Left ventricle myocardium inferior (tissue), 1 donor: Measurements from ENCODE around the gene C15orf40. TPM values are rescaled to one million over a fixed set of nuclear protein-coding genes. Genes with fewer than 3 reads are reported as not detected.
"Not testable (repeated sequence)": the region's sequence is repeated elsewhere in the genome, so short reads cannot be mapped to it uniquely, and the experiment has no call there.

Experiments used
- DNase-seq: peaks from one replicate; pipeline ENCODE4 v3.0.0-alpha.2; 2020
- H3K27ac ChIP-seq: fragments of 200-600 bp; replicated peaks from 2 replicates; pipeline ENCODE4 v1.8.0; 2021
- H3K27me3 ChIP-seq: fragments of 200-600 bp; 2 replicates; pipeline ENCODE4 v1.8.0; 2021; ENCODE audit warnings: low read depth
- H3K36me3 ChIP-seq: fragments of 200-600 bp; 2 replicates; pipeline ENCODE4 v1.8.0; 2021
- H3K4me1 ChIP-seq: fragments of 200-600 bp; 2 replicates; pipeline ENCODE4 v1.8.0; 2021
- H3K4me3 ChIP-seq: fragments of 200-600 bp; 2 replicates; pipeline ENCODE4 v1.8.0; 2021; ENCODE audit warnings: mild to moderate bottlenecking, moderate library complexity
- H3K9me3 ChIP-seq: fragments of 200-600 bp; replicated peaks from 2 replicates; pipeline ENCODE4 v1.8.0; 2021
- intact Hi-C: fragments of 100-400 bp; cut with micrococcal nuclease; formaldehyde crosslinking; loops from one replicate; pipeline ENCODE4 v1.11.0; 2022
- total RNA-seq: library from RNA; stranded (reverse); fragmentation: NEBNext Ultra II Directional; extraction: Animal tissue kit (Norgen Biotek cat#: 25700); gene quantifications from one replicate; pipeline ENCODE4 v1.2.1, GENCODE V29; 2021
- TF ChIP-seq, protein P1 (sequence below): fragments of 200-600 bp; IDR thresholded peaks from 2 replicates; pipeline ENCODE4 v1.8.0; 2021; ENCODE audit warnings: antibody characterized with exemption, mild to moderate bottlenecking, borderline replicate concordance
- donor health status: DM: no; HTN: yes; CAD: no; lungs with severe emphysema.

C15orf40 gene
- total RNA-seq, 1 donor from 2014 or later = 10.4 TPM

DNA sequence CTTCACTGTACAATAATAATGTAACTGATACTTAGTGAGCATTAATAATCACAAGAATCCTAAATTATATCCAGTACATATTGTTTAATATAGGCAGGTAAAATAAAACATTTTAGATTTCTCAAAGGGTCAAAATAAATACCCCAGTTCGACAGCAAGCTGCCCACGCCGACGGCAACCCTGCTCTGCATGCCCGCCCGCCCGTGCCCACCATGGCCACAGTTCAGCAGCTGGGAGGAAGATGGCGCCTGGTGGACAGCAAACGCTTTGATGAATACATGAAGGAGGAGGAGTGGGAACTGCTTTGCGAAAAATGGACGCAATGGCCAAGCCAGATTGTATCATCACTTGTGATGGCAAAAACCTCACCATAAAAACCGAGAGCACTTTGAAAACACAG lies 32.7 kb upstream of the C15orf40 start:
- Histone ChIP-seq H3K4me3 (no peak overlapping the region), H3K4me1 (peaks cover 25% of the 10 kb centered on the region), H3K27me3 (no peaks in the 10 kb centered on the region), H3K9me3 (no peaks in the 10 kb centered on the region), H3K27ac (no peak overlapping the region), H3K36me3 (peaks cover 66% of the 10 kb centered on the region)
- no peak for DNase-seq
- TF ChIP-seq, protein P1, sequence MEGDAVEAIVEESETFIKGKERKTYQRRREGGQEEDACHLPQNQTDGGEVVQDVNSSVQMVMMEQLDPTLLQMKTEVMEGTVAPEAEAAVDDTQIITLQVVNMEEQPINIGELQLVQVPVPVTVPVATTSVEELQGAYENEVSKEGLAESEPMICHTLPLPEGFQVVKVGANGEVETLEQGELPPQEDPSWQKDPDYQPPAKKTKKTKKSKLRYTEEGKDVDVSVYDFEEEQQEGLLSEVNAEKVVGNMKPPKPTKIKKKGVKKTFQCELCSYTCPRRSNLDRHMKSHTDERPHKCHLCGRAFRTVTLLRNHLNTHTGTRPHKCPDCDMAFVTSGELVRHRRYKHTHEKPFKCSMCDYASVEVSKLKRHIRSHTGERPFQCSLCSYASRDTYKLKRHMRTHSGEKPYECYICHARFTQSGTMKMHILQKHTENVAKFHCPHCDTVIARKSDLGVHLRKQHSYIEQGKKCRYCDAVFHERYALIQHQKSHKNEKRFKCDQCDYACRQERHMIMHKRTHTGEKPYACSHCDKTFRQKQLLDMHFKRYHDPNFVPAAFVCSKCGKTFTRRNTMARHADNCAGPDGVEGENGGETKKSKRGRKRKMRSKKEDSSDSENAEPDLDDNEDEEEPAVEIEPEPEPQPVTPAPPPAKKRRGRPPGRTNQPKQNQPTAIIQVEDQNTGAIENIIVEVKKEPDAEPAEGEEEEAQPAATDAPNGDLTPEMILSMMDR = no peak
- intact Hi-C loops = no loop called here

DNA sequence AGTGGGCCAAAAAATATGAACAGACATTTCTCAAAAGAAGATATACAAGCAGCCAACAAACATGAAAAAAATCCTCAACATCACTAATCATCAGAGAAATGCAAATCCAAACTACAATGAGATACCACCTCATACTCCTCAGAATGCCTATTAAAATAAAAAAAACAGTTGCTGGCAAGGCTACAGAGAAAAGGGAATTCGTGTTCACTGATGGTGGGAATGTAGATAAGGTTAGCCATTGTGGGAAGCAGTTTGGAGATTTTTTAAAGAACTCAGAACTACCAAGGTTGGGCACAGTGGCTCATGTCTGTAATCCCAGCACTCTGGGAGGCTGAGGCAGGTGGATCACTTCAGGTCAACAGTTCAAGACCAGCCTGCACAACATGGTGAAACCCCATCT lies 27.8 kb upstream of the C15orf40 start:
- TF ChIP-seq, protein P1 = no peak
- Histone ChIP-seq H3K4me3 (no peak overlapping the region), H3K36me3 (peaks cover 62% of the 10 kb centered on the region), H3K9me3 (peaks cover 5% of the 10 kb centered on the region), H3K27me3 (no peaks in the 10 kb centered on the region), H3K4me1 (peaks cover 8% of the 10 kb centered on the region), H3K27ac (no peak overlapping the region)
- intact Hi-C loops = no loop called here
- DNase-seq = no peak

DNA sequence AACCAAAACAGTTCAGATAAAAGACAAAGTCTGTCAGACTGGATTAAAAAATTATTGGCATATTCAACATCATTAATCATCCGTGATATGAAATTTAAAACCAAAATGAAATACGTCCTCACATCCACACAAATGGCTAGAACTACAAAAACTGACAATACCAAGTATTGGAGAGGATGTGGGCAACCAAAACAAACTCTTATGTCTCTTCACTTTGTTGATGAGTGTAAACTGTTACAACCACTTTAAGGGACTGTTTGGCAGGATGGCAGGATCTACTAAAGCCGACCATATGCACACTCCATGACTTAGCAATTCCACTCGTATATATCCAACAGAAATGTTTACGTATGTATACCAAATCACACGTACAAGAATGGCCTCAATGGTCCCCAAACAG lies 24.8 kb upstream of the C15orf40 start:
- peaks cover 5% of the 10 kb centered on the region for H3K9me3 ChIP-seq
- peaks cover 53% of the 10 kb centered on the region for H3K36me3 ChIP-seq
- TF ChIP-seq, protein P1 = no peak
- no peak for DNase-seq
- H3K27ac ChIP-seq = no peak overlapping the region
- intact Hi-C loops = no loop called here
- H3K4me3 ChIP-seq = no peak overlapping the region
- H3K4me1 ChIP-seq = peaks cover 8% of the 10 kb centered on the region
- no peaks in the 10 kb centered on the region for H3K27me3 ChIP-seq

DNA sequence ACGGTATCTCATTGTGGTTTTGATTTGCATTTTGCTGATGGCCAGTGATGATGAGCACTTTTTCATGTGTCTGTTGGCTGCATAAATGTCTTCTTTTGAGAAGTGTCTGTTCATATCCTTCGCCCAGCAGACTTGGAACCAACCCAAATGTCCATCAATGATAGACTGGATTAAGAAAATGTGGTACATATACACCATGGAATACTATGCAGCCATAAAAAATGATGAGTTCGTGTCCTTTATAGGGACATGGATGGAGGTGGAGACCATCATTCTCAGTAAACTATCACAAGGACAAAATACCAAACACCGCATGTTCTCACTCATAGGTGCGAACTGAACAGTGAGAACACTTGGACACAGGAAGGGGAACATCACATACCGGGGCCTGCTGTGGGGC lies 19.8 kb upstream of the C15orf40 start:
- DNase-seq, H3K4me3 ChIP-seq, H3K9me3 ChIP-seq, H3K4me1 ChIP-seq, intact Hi-C loops, H3K27me3 ChIP-seq, H3K27ac ChIP-seq: not testable (repeated sequence)
- peaks cover 62% of the 10 kb centered on the region for H3K36me3 ChIP-seq

DNA sequence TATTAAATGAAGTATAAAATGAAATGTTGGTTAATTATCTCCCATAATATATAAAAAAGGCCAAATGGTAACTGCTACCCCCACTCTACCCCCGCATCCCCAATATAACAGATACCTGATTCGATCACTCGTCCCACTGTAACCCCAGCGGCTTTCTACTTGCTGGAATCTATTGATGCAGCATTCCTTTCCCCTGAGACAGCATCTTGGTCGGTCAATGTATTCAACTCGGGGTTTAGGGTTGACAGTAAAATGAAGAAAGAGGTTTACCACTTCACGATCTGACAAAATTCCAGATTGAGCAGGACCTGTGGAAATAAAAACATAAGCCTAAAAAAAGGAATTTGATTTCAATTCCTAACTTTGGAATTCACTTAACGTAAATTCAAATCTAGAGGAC lies 18.6 kb upstream of the C15orf40 start:
- TF ChIP-seq, protein P1 = no peak
- Histone ChIP-seq H3K36me3 (peaks cover 63% of the 10 kb centered on the region), H3K27me3 (no peaks in the 10 kb centered on the region), H3K9me3 (no peaks in the 10 kb centered on the region), H3K4me3 (no peak overlapping the region), H3K27ac (no peak overlapping the region), H3K4me1 (no peaks in the 10 kb centered on the region)
- DNase-seq = no peak
- intact Hi-C loops = no loop called here

DNA sequence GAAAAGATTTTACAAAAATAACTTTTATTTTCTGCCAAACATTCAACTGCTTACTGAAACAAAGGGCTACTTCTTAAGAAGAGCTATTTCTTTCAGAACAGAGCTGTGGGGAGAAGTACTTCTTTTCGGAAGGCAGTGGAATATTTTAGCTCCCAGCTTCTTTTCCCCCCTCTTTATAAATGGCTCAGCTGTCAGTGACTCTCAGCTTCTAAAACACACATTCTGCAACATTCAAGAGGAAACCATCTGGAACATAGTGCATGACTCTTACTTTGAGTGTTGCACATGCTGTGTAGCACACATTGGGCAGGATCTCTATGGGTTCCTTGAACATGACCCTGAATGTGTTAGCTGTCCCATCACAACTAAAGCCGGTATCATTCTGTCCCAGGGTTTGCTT lies 7.0 kb upstream of the C15orf40 start:
- H3K27me3 ChIP-seq = no peaks in the 10 kb centered on the region
- DNase-seq = no peak
- TF ChIP-seq, protein P1 = no peak
- H3K4me1 ChIP-seq = no peaks in the 10 kb centered on the region
- intact Hi-C loops = no loop called here
- no peaks in the 10 kb centered on the region for H3K9me3 ChIP-seq
- H3K27ac ChIP-seq = no peak overlapping the region
- H3K4me3 ChIP-seq = no peak overlapping the region
- peaks cover 70% of the 10 kb centered on the region for H3K36me3 ChIP-seq
